Measurements from ENCODE around the gene PHF20.
"Not testable (repeated sequence)": the region's sequence is repeated elsewhere in the genome, so short reads cannot be mapped to it uniquely, and the experiment has no call there.

Gene PHF20

DNA sequence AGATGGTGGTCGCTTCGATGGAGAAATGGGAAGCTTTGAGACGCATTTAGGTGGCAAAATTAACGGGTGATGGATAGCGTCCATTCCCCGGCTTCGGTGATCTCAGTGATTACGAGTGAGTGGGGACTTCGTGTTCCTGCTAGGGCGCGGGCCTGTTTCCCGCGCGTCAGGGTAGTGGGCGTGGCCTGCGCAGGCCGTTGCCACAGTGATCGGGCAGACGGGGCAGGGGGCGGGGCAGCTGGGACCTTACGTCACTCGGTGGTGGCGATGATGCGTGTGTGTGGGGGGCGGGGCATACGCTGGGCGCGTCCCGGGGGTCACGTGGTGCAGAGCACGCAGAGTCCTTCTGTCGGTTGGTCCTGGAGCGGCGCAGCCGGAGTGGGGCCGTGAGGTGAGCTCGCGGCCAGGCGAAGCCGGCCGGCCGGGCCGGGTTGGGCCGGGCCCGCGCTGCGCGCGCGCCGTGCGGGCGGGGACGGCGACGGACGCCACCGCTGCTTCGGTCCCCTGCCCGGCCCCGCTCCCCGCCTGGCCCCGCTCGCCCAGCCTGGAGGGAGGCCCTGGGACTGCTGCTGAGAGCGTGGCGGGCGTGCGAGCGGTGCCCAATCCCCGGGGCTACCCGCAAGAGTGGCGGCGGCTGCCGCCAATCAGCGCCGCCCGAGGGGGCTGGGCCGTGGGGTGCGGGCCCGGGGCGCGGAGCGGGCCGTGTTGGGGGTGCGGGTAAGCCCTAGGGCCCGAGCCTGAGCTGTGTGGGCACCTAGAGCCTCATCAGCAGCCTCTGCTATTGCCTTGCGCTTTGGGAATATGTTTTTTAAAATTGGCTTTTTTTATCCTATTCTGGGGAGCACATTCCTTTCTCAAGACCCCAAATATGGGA is at the start of gene PHF20:
PHF20 (plus strand) TSS at position 327 of the 874 bp plus-strand sequence. CDS start 29,508 bp downstream, outside the sequence.
- peak; percentile 98 to 99 for DNase-seq (ENCODE audit: low read depth in 2 of 2)
- peak within 1 kb of the TSS; percentile 70 to 85 for H3K4me3 ChIP-seq (replicated peaks in 1 of 2; ENCODE audit: low read depth in 2 of 2, low read length in 2 of 2)
- TF ChIP-seq, protein P1, sequence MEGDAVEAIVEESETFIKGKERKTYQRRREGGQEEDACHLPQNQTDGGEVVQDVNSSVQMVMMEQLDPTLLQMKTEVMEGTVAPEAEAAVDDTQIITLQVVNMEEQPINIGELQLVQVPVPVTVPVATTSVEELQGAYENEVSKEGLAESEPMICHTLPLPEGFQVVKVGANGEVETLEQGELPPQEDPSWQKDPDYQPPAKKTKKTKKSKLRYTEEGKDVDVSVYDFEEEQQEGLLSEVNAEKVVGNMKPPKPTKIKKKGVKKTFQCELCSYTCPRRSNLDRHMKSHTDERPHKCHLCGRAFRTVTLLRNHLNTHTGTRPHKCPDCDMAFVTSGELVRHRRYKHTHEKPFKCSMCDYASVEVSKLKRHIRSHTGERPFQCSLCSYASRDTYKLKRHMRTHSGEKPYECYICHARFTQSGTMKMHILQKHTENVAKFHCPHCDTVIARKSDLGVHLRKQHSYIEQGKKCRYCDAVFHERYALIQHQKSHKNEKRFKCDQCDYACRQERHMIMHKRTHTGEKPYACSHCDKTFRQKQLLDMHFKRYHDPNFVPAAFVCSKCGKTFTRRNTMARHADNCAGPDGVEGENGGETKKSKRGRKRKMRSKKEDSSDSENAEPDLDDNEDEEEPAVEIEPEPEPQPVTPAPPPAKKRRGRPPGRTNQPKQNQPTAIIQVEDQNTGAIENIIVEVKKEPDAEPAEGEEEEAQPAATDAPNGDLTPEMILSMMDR (IDR thresholded peaks at IDR 0.05; ENCODE audit: low read depth, low read length) = no peak

DNA sequence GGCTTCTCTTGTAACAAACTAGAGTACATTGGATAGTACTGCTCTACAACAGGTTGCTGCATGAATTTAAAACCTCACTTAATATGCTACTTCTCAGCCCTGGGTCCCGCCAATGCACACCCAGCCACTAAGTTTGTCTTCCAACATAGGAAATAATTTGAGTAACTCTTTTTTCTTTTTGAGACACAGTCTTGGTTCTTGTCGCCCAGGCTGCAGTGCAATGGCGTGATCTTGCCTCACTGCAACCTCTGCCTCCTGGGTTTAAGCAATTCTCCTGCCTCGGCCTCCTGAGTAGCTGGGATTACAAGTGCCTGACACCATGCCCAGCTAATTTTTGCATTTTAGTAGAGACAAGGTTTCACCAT is 48.6 kb upstream of the PHF20 start:
- not testable (repeated sequence) for H3K4me3 ChIP-seq (replicated peaks in 1 of 2; ENCODE audit: low read depth in 2 of 2, low read length in 2 of 2); DNase-seq (ENCODE audit: low read depth in 2 of 2)

DNA sequence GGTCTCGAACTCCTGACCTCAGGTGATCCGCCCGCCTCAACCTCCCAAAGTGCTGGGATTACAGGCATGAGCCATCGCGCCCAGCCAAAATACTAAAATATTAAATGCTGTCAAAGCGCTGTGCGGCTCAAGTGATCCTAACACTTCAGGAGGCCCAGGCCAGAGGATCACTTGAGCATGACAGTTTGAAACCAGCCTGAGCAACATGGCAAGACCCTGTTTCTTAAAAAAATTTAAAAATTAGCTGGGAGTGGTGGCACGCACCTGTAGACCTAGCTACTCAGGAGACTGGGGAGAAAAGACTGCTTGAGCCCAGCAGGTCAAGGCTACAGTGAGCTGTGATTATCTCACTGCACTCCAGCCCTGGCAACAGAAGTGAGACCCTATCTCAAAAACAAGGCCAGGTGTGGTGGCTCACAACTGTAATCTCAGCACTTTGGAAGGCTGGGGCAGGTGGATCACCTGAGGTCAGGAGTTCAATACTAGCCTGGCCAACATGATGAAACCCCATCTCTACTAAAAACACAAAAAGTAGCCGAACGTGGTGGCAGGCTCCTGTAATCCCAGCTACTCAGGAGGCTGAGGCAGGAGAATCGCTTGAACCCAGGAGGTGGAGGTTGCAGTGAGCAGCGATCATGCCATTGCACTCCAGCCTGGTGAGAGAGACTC is 48.0 kb upstream of the PHF20 start:
- not testable (repeated sequence) for DNase-seq (ENCODE audit: low read depth in 2 of 2); H3K4me3 ChIP-seq (replicated peaks in 1 of 2; ENCODE audit: low read depth in 2 of 2, low read length in 2 of 2)

DNA sequence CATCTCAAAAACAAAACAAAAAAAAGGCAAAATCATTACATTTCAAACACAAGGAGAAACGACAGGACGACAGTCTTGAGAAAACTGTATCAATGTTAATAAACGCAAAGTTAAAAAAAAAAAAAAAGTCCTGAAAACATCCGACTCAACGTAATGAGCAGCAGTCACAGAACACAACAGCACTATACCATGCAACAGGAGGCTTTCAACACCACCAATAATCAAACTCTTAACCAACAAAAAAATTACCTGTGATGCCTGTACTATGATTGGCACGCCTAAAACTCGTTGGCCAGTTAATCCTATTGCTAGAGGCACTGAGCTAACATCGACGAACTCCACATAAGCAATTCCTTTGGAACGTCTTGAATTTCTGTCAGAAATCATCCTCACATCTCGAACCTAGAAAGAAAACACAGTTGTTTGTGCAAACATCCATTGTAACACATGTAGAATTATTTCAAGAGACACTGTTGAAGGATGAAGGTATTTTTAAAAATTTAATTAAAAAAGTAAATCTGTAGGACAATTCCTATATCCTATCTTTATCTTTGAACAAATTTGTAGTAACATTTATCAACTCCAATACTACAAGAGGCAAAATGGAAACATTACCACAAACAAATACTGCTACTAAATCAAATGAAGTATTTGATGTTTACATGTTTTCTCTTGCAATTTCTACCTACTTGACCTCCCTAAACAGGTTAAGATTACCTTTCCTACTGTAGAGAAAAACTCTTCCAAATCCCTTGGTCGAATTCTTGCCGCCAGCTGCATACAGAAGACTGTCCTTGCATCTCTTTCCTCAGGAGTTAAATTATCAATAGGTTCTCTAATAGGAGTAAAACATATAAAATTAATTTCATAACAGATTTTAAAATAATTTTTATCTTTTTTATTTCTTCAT is 47.2 kb upstream of the PHF20 start:
- no peak for DNase-seq (ENCODE audit: low read depth in 2 of 2)
- TF ChIP-seq, protein P1 (IDR thresholded peaks at IDR 0.05; ENCODE audit: low read depth, low read length) = no peak
- H3K4me3 ChIP-seq (replicated peaks in 1 of 2; ENCODE audit: low read depth in 2 of 2, low read length in 2 of 2) = no peak overlapping the region

DNA sequence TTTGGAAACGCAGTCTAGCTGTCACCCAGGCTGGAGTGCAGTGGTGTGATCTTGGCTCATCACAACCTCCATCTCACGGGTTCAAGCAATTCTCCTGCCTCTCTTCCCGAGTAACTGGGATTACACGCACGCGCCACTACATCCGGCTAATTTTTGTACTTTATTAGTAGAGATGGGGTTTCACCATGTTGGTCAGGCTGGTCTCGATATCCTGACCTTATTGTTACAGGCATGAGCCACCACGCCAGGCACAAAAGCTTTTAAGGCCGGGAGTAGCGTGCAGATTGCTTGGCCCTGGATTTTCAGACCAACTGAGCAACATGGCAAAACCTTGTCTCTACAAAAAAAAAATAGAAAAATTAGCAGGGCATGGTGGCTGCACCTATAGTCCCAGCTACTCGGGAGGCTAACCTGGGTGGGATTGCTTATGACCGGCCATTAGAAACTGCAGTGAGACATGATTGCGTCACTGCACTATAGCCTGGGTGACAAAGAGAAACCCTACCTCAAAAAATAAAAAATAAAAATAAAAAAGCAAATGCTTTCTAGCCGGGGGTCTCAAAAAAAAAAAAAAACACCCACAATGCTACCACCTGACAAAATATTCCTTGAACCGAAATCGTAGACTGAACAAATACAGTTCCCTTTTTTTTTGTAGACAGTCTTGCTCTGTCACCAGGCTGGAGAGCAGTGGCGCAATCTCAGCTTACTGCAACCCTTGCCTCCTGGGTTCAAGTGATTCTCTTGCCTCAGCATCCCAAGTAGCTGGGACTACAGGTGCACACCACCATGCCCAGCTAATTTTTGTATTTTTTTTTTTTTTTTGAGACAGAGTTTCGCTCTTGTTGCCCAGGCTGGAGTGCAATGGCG is 44.7 kb upstream of the PHF20 start:
- TF ChIP-seq, protein P1 (IDR thresholded peaks at IDR 0.05; ENCODE audit: low read depth, low read length) = no peak
- no peak for DNase-seq (ENCODE audit: low read depth in 2 of 2)
- no peak overlapping the region for H3K4me3 ChIP-seq (replicated peaks in 1 of 2; ENCODE audit: low read depth in 2 of 2, low read length in 2 of 2)

DNA sequence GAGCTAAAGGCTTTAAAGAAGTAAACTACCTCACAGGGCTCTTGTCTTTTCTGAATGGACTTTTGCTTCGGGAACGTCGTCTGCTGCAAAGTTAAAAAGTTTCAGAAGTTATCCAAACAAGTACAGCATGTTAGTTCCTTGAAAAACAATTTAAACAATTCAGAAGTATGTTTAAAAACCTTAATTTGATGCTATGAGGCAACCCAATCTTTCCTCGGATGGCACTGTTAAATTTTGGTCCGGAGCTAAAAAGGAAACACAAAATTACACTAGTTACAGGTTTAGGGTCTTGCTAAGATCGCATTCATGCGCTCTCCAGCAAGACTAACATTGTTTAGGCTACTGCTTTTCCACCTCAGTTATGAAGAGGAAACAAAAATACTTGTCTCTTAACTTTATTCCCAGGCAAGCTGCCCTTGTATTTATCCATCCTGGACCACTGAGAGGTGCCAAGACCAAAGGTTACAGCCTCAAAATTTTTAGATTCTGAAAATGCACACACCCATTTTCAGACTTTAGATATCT is 42.5 kb upstream of the PHF20 start:
- TF ChIP-seq, protein P1 (IDR thresholded peaks at IDR 0.05; ENCODE audit: low read depth, low read length) = no peak
- no peak overlapping the region for H3K4me3 ChIP-seq (replicated peaks in 1 of 2; ENCODE audit: low read depth in 2 of 2, low read length in 2 of 2)
- DNase-seq (ENCODE audit: low read depth in 2 of 2) = no peak
